Measurements from ENCODE around the gene DEAF1.

GRCh38 chr11:709109-709997 lies 14.3 kb upstream of the DEAF1 start:
- TF ChIP-seq TCF7L2 (IDR thresholded peaks at IDR 0.05; ENCODE audit: low read depth, low read length) (no peak), RAD21 (CRISPR knock-in tag; IDR thresholded peaks at IDR 0.05) (no peak), POLR2A (IDR thresholded peaks at IDR 0.05; ENCODE audit: insufficient read depth in 1 of 2, low read depth in 2 of 2, low read length in 2 of 2) (no peak), TAF1 (CRISPR knock-in tag; IDR thresholded peaks at IDR 0.05) (no peak), ZNF737 (CRISPR knock-in tag; IDR thresholded peaks at IDR 0.05; ENCODE audit: borderline replicate concordance) (no peak), PAWR (CRISPR knock-in tag; IDR thresholded peaks at IDR 0.05; ENCODE audit: borderline replicate concordance) (no peak), SMAD1 (CRISPR knock-in tag; IDR thresholded peaks at IDR 0.05; ENCODE audit: borderline replicate concordance, low read depth) (no peak)
- TF ChIP-seq, protein P1, sequence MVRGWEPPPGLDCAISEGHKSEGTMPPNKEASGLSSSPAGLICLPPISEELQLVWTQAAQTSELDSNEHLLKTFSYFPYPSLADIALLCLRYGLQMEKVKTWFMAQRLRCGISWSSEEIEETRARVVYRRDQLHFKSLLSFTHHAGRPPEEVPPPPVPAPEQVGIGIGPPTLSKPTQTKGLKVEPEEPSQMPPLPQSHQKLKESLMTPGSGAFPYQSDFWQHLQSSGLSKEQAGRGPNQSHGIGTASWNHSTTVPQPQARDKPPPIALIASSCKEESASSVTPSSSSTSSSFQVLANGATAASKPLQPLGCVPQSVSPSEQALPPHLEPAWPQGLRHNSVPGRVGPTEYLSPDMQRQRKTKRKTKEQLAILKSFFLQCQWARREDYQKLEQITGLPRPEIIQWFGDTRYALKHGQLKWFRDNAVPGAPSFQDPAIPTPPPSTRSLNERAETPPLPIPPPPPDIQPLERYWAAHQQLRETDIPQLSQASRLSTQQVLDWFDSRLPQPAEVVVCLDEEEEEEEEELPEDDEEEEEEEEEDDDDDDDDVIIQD (CRISPR knock-in tag; IDR thresholded peaks at IDR 0.05; ENCODE audit: low read depth): no peak
- TF ChIP-seq, protein P2, sequence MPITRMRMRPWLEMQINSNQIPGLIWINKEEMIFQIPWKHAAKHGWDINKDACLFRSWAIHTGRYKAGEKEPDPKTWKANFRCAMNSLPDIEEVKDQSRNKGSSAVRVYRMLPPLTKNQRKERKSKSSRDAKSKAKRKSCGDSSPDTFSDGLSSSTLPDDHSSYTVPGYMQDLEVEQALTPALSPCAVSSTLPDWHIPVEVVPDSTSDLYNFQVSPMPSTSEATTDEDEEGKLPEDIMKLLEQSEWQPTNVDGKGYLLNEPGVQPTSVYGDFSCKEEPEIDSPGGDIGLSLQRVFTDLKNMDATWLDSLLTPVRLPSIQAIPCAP (CRISPR knock-in tag; IDR thresholded peaks at IDR 0.05; ENCODE audit: low read depth): no peak
- TF ChIP-seq, protein P3, sequence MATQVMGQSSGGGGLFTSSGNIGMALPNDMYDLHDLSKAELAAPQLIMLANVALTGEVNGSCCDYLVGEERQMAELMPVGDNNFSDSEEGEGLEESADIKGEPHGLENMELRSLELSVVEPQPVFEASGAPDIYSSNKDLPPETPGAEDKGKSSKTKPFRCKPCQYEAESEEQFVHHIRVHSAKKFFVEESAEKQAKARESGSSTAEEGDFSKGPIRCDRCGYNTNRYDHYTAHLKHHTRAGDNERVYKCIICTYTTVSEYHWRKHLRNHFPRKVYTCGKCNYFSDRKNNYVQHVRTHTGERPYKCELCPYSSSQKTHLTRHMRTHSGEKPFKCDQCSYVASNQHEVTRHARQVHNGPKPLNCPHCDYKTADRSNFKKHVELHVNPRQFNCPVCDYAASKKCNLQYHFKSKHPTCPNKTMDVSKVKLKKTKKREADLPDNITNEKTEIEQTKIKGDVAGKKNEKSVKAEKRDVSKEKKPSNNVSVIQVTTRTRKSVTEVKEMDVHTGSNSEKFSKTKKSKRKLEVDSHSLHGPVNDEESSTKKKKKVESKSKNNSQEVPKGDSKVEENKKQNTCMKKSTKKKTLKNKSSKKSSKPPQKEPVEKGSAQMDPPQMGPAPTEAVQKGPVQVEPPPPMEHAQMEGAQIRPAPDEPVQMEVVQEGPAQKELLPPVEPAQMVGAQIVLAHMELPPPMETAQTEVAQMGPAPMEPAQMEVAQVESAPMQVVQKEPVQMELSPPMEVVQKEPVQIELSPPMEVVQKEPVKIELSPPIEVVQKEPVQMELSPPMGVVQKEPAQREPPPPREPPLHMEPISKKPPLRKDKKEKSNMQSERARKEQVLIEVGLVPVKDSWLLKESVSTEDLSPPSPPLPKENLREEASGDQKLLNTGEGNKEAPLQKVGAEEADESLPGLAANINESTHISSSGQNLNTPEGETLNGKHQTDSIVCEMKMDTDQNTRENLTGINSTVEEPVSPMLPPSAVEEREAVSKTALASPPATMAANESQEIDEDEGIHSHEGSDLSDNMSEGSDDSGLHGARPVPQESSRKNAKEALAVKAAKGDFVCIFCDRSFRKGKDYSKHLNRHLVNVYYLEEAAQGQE (IDR thresholded peaks at IDR 0.05; ENCODE audit: borderline replicate concordance in 1 of 2, low read depth in 1 of 2, low read length in 2 of 2): no peak
- TF ChIP-seq, protein P4, sequence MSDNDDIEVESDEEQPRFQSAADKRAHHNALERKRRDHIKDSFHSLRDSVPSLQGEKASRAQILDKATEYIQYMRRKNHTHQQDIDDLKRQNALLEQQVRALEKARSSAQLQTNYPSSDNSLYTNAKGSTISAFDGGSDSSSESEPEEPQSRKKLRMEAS (IDR thresholded peaks at IDR 0.05): no peak
